GM21619 (cell line): ENCODE measurements around the gene SAFB2.

Source experiments
- ATAC-seq: cut with Tn5 transposase; IDR thresholded peaks from one replicate; pipeline ENCODE4 v1.9.1; 2021; ENCODE audit not compliant: unreplicated experiment

SAFB2 gene

DNA sequence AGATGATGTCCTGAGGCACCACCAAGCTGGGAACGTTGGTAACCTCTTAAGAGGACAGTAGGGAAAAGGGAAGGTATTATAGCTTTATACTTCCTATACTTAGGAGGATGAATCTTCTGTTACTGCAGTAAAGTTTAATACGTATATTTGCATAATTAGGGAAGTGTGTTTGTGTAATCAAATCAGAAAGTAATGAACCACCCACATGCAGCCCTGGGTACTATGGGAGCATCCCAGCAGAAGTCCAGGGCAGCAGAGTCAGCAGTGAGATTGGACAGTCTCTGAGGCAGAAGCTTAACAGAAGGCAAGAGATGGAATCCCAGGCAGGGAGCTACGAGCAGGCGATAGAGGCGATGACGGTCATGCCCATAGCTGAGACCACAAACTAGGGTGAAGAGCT lies 12.9 kb upstream of the SAFB2 start:
- ATAC-seq = no peak

DNA sequence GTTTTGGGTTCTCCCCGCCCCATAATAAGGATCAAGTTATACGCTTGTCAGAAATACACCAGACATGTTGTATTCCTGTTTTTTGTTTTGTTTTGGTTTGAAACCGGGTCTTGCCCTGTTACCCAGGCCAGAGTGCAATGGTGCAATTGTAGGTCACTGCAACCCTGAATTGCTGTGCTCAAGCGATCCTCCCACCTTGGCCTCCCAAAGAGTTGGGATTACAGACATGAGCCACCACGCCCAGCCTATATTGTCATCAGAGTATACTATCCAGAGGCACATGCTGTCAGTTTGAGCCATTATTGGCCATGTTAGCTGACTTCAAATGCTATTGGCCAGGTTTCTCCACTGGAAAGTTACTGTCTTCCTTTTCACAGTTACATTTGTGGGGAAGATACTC lies 10.1 kb upstream of the SAFB2 start:
- no peak for ATAC-seq

DNA sequence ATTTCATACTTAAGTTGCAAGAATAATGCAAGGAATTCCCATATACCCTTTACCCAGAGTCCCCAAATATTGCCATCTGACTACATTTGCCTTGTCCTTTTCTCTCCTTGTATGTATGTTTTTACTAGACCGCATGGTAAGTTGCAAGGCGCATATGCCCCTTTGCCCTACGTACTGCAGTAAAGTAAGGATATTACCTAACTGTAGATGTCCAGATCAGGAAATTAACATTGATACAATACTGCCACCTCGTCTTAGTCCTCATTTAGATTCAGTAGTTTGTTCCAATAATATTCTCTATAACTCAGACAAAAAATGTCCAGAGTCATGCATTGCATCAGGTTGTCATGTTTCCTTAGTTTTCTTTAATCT lies 9.7 kb upstream of the SAFB2 start:
- no peak for ATAC-seq

DNA sequence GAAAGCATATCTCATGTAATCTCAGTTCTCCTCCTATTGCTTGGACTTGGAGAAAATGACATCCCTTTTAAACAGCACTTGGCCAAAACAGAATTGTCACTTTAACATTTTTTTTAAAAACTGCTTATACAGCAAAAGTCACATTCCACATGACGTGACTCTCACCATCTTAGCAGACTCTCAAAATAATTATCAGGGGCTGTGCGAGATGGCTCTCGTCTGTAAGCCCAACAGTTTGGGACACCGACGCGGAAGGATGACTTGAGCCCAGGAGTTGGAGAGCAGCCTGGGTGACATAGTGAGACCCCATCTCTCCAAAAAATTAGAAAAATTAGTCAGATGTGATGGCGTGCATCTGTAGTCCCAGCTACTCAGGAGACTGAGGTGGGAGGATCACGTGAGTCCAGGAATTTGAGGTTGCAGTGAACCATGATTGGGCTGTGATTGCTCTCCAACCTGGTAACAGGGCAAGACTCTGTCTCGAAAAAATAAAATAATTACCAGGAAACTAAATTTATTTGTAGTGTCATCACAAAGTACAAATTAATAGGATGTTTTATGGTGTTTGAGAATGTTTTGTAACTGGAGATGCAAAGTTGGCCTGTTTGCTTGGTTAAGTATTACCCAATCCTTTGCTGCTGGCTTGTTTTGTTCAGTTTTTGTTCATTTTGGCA lies 9.1 kb upstream of the SAFB2 start:
- ATAC-seq = no peak

DNA sequence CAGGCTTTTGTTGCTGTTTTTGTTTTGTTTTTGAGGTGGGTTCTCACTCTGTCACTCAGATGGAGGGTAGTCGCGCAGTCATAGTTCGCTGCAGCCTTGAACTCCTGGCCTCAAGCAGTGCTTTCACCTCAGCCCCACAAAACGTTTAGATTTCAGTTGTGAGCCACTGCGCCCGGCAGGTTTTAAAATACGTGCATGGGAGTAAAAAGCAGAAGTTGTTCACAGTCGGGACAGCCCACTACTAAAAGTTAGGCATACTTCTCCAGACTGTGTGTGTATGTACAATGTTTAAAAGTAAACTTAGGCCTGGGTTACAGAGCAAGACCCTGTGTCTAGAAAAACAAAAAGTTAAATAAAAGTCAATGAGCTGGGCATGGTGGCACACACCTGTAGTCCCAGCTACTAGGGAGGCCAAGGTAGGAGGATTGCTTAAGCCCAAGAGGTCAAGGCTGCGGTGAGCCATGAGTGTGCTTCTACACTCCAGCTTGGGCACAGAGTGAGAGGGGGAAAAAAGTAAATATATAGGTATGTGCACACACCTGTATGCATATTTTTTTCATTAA lies 6.4 kb upstream of the SAFB2 start:
- ATAC-seq = no peak

DNA sequence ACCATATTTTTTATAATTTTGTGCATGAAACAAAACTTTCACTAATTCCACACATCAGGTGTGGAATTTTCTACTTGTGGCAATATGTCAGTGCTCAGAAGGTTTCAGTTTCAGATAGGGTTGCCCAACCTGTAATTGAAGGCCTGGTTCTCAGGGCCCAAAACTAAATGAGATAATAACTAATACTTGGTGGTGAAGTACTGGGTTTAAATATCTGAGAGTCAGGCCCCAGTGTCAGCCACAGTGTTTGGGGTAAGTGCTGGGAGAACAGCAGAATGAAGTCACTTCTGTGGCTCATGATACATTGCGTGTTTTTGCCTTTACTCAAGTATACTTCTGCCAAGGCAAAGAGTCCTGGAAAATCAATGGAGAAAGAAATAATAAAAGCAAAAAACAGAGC lies 5.9 kb upstream of the SAFB2 start:
- no peak for ATAC-seq

DNA sequence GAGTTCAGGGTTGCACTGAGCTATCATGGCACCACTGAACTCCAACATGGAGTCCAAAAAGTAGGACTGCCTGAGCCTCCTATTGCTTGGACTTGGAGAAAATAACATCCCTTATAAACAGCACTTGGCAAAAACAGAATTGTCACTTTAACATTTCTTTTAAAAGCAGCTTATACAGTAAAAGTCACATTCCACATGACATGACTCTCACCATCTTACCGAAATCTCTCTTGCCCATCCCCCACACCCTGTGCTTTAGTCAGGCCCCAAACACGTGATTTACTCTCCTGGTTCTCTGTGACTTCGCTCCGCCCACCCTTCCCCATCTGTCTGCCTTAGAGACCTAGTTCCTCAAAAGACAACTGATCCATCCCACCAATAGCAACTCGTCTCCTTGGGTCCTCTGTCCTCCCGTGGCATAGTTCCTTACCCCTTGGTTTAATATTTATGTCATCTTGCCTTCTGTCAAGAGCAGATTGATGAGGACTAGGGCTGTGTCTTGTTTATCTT lies 4.9 kb upstream of the SAFB2 start:
- no peak for ATAC-seq

DNA sequence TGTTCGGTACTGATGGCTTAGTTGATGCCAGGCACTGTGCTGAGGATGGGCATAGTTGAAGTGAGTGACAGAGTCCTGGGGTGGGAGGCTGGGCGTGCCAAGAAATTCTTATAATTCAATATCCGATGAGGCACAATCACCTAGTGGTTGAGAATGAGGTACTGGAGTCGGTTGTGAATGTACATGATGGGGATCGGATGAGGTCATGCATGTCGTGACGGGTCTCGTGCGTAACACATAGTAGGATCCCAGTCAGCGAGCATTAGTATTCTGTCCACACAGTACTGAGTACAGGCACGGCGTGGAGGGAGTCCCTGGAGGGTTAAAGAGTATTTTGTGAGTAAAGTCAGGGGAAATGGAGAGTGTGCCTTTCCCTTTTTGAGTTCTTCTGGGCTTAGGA lies 3.1 kb upstream of the SAFB2 start:
- ATAC-seq = no peak

DNA sequence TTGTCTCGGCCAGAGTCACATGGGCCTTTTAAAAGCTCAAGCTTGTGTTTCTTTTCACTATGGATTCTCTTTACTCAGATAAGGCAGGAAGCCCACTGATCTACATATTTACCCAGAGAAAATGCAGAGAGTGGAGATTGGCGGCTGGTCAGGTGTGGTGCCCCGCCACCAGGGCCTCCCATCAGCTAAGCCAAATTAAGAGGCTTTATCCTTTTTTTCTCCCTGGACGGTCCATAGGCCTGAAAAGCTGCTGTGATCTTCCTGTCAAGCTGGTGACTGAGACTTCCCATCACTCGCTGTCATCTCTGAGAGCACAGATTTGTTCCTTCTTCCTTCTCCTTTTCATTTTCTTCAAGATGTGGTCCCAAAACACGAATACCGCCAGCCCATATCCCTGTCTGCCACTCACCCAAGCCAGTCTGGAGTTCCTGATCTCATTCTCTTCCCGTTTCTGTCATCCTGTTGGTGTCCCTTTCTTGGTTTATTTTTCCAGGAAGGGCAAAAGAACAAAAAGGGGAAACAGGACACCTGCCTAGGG lies 2.2 kb upstream of the SAFB2 start:
- ATAC-seq = no peak

DNA sequence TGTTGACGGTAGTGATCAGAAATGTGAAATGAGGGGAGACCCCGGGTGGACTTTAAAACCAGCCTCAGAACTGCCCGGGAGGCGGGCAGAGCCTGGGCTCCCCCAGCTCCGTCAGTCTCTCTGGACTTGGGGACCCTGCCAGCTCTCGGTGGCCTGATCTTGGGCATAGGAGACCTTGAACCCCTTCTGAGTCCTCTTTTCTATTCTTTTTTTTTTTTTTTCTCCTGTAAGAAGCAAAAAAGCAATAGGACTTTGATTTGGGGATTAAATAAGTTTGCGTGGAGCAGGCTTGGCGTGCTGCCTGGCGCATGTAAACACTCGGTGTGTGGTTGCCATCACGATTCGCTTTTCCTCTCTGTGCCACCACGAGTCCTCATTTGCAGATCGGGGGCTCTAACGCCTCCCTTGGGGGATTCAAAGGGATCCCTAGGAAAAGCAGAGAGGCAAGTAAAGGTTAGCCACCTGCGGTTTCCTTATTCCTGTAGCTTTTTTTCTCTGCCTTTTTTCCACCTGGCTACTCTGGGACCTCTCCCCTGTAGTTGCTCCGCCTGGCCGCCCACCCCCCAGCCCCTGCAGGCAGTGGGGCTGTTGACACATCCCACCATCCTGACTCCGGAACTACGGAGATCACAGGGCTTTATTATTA lies 1.6 kb upstream of the SAFB2 start:
- ATAC-seq = no peak

DNA sequence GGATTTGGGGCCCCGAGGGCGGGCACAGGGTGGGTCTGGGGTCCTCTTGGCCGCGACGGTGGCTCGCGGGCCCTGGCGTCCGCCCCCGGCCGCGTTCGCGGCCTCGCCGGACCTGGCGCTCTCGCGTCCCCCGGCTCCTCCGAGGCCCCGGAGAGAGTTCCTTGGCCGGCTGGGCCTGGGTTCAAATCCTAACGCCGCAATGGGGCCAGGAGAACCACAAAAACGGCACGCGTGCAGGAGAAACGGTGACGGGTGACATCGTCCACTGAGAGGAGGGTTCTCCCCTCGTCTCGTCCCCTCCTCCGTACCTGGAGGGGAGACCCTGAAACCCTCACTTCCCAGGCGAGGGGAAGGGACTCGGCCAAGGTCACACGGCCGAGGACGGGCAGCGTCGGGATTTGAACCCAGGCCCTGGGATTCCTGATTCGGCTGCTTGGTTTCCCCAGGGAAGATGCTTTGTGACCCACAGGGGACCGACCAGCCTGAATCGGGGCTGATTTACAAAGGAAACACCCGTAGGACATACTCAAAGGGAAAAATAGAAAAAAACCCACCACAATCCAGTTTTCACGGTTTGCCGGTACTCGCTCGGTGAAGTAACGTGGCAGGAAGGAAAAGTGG lies 931 bp upstream of the SAFB2 start:
- no peak for ATAC-seq

DNA sequence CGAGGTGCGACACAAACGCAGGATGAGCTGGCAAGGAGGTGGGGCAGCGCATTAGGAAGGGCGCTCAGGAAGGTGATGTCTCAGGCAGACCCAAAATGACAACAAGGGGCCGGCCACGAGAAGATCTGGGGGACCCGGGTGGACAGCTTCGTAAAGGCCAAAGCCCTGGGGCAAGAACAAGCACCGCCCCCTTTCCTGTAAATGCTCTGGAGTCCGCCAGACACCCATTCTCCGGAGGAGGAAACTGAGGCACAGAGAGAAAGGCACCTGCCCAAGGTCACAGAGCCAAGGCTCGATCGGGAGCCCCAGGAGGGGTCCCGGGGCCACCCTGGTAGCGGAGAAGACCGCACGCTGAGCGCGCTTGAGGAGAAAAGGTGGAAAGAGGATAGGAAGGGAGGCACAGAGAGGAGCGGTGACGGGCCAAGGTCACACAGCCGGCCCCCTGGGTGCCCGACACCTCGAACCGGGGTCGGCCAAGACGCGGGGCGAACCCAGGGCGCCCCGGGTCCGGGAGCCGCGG lies 571 bp downstream of the SAFB2 start:
- no peak for ATAC-seq

DNA sequence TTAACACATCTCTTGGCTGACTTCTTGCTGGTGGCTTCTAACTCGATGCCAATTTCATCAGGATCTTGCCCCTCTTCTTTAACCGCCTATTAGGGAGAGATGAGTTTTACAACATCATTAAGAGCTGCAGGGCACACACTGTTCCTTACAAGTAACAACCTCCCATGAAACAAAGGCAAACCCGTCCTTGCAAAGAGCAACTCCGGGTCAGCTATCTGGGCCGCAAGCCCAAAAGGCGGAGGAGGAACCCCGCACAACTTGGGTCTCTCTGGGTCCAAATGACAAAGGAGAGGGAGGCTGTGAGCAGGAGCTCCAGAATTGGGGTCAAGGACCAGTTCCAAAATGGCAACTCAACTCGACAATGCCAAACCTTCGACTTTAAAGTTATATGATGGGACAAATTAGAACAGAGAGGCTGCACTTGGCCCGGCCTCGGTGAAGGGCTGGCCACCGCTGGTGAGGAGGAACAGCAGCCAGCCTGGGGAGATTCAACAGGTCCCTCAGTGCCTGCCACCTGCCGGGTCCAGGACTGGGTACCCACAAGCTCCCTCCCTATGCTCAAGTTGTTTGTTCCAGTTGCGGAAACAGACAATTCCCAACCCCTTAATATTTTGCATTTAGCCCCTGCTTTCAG lies 1.1 kb downstream of the SAFB2 start:
- ATAC-seq = no peak

DNA sequence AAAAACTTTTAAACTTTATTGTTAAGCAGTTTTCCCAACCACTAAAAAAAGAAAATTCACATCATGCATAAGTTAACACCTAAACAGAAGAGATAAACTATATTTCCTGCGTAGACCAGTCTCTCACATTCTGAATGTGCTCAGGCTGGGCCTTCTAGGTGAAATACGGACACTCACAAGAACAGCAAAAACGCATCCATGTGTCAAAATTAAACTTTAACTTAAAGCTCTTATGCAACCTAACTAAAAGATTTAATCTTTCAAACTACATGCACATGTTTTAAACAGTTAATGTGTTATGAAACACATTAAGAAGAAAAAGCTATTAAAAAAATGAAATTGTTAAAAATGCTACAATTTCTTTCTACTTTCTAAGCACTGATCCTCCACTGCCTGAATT lies 2.6 kb downstream of the SAFB2 start:
- no peak for ATAC-seq

DNA sequence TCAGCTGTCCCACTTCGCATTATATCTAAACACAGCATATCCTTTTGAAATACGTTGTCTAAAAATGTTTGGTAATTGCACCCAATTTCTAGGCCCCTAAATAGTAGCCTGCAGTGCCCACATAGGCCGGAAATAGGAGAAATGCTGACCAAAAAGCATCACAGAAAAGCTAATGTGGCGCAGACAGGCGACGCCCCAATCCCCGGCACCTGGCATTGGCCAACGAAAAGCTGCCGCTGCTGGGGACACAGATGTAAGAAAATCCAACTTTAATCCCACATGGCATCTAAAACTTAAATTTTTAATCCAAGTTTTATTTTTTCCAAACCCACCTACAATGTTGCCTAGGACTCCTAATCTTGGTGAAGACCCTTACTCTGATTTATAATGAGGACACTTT lies 4.0 kb downstream of the SAFB2 start:
- no peak for ATAC-seq

DNA sequence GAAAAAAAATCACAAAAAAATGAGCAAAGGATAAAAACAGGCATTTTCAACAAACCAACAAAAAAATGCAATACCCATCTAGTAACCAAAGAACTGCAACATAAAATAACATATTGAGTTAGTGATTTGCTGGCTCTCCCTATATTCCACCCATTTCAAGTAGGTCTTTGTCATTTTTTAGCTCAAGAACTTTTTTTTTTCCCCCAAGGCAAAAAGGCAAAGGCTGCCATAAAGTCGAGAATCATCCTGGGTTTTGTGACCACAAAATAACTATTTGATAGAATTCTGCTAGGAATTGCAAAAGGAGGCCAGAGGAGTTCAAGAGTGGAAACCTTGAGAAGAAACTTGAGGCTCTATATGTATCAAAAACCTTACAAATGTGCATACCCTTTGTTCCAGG lies 5.5 kb downstream of the SAFB2 start:
- ATAC-seq = no peak

DNA sequence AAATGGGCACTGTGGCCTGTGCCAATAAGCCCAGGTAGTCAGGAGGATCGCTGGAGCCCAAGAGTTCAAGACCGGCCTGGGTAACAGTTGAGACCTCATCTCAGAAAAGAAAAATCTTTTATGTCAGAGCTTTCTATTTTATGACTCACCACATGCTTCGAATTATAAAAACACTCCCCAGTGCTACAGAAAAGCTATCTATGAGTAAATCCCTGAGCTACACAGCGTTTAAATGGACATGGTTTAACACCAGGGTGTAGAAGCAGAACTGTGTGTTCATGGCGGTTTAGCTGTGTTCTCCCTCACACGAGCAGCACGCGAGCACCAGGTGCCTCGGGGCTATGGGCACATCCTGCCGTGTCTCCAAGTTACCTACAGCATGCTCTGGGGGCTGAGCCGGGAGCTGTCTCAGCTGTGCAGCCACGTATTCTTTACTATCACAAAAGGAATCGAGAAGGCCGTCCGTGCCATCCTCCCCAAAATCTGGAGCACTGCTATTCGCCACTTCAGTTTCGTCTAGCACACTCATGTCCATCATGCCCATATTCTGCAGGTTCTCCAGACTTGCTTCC lies 6.7 kb downstream of the SAFB2 start:
- ATAC-seq = no peak

DNA sequence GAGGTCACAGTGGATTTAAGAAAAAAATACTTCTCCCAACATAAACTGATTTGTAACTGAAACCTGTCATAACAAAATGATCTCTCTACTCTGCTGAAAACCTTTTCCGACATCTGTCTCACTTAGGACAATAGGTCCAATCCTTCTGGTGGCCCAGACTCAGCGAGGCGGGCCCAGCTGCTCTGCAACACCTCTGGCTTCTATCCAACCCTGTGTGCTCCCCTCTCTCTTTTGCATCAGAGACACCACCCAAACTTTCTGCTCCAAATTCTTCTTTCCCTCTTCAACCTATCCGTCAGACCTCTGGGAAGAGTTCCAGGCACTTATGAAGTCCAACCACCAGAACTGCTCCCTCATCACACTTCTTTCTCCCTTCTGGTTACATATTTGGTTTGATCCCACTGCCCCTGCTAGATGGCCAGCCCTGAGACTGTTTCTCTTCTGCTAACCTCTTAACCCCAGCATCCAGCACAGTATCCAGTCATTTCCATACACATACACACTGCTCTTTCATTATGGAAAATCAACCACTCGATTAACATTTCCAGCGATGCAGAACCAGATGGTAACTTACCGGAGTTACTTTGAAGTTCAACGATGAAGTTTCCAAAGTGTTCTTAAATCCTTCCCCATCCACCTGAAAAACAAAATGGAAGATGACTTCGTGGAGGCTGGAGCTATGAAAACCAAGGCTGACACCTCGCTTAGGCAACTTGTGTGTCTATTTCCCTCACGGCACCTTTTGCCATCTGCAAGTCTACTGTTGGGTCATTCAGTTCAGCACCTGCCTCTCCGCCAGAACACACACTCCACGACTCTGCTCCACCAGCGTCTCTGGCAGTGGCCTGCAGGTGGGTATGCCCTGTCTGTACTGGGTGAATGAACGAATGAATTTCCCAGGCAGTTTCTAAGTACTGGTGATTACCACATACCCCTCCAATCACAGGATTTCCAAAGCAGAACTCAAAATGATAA lies 9.4 kb downstream of the SAFB2 start:
- no peak for ATAC-seq

DNA sequence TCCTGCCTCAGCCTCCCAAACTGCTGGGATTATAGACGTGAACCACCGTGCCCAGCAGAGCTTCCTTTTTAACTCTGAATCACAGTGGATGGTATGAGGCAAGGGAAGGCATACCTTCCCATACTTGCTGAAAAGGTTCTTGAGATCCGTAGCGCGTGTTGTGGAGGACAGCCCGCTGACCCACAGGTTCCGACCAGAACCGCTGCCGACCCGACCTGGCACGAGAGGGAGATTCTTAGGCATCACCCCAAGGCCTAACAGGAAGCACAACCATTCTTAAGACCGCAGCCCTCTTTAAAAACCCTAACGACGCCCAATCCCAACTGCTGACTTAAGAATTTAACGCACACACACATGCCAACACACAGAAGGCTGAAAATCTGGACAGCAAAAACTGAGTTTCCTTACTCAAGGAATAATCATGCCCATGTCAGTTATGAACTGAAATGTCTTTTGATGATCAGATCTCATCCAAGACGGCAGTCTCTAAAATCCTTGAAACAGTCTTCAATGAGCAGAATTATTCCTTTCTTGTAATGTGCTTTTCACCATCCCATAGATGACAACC lies 12.6 kb downstream of the SAFB2 start:
- no peak for ATAC-seq
